HEK293 (cell line): ENCODE data around the gene ANTXR2.

ENCODE experiments used
- CTCF ChIA-PET: fragments of 350-600 bp; formaldehyde crosslinking; extraction: SDS; loops from one replicate; lab custom pipeline; 2021; ENCODE audit warnings: antibody characterized with exemption; lab: Yijun Ruan, JAX
- POLR2A ChIA-PET: fragments of 300-600 bp; formaldehyde crosslinking; extraction: SDS; loops from one replicate; lab custom pipeline; 2020; ENCODE audit warnings: antibody characterized with exemption, inconsistent platforms; lab: Yijun Ruan, JAX
- H3K27ac ChIP-seq: fragments of 200-500 bp; sonication (Bioruptor generic); 2 replicates; pipeline ENCODE4 v1.5.1; 2014; ENCODE audit warnings: low read depth, low read length, control low read depth, inconsistent platforms; ENCODE audit errors: extremely low read depth
- H3K36me3 ChIP-seq, 2 experiments: fragments of 200-500 bp in 1 of 2; sonication (Bioruptor generic) in 1 of 2; 1 replicate in 1 of 2; 2 replicates in 1 of 2; pipeline ENCODE4 v1.5.1; 2014 to 2017; ENCODE audit warnings: inconsistent platforms in 2 of 2, low read length in 2 of 2; ENCODE audit not compliant: control insufficient read depth in 2 of 2, insufficient read depth in 1 of 2
- H3K4me1 ChIP-seq: fragments of 200-500 bp; sonication (Bioruptor generic); 2 replicates; pipeline ENCODE4 v1.5.1; 2014; ENCODE audit warnings: mild to moderate bottlenecking, low read length, inconsistent platforms; ENCODE audit not compliant: control insufficient read depth, insufficient read depth
- H3K4me3 ChIP-seq: 2 replicates; pipeline ENCODE4 v1.5.1; 2011; ENCODE audit warnings: low read depth, mild to moderate bottlenecking, control low read depth, low read length, moderate library complexity
- H3K9me3 ChIP-seq: fragments of 200-500 bp; sonication (Bioruptor generic); 2 replicates; pipeline ENCODE4 v1.5.1; 2014; ENCODE audit warnings: low read depth, low read length, inconsistent platforms; ENCODE audit not compliant: control insufficient read depth, insufficient read depth
- FEZF1 ChIP-seq: fragments of 450-650 bp; formaldehyde crosslinking; IDR thresholded peaks from 2 replicates; pipeline ENCODE4 v1.5.1; 2016; ENCODE audit warnings: missing biosample characterization, missing genetic modification characterization
- GLIS1 ChIP-seq: fragments of 450-650 bp; formaldehyde crosslinking; IDR thresholded peaks from 2 replicates; pipeline ENCODE4 v1.5.1; 2016; ENCODE audit warnings: missing biosample characterization, missing genetic modification characterization
- HOXC10 ChIP-seq: sonication (generic); formaldehyde crosslinking; IDR thresholded peaks from 2 replicates; pipeline ENCODE4 v1.8.1; 2023; ENCODE audit warnings: mild to moderate bottlenecking, missing genetic modification reagents
- RBAK ChIP-seq: fragments of 450-650 bp; formaldehyde crosslinking; IDR thresholded peaks from 2 replicates; pipeline ENCODE4 v1.5.1; 2016; ENCODE audit warnings: missing biosample characterization, missing genetic modification characterization
- ZBTB6 ChIP-seq: fragments of 450-650 bp; formaldehyde crosslinking; IDR thresholded peaks from 2 replicates; pipeline ENCODE4 v1.5.1; 2017; ENCODE audit warnings: missing biosample characterization, missing genetic modification characterization
- ZNF114 ChIP-seq: fragments of 450-650 bp; formaldehyde crosslinking; IDR thresholded peaks from 2 replicates; pipeline ENCODE4 v1.5.0; 2017; ENCODE audit warnings: missing biosample characterization, missing genetic modification characterization
- ZNF335 ChIP-seq: fragments of 450-650 bp; formaldehyde crosslinking; conservative IDR thresholded peaks from 2 replicates; pipeline ENCODE4 v1.5.1; 2016; ENCODE audit warnings: missing biosample characterization, missing genetic modification characterization
- ZNF362 ChIP-seq: fragments of 450-650 bp; formaldehyde crosslinking; IDR thresholded peaks from 2 replicates; pipeline ENCODE4 v1.5.1; 2016; ENCODE audit warnings: missing biosample characterization, missing genetic modification characterization
- ZNF366 ChIP-seq: fragments of 450-650 bp; formaldehyde crosslinking; conservative IDR thresholded peaks from 2 replicates; pipeline ENCODE4 v1.5.1; 2016; ENCODE audit warnings: missing biosample characterization, missing genetic modification characterization
- ZNF394 ChIP-seq: fragments of 450-650 bp; formaldehyde crosslinking; IDR thresholded peaks from 2 replicates; pipeline ENCODE4 v1.5.1; 2016; ENCODE audit warnings: missing biosample characterization, missing genetic modification characterization, mild to moderate bottlenecking, moderate library complexity, borderline replicate concordance
- ZNF423 ChIP-seq: fragments of 450-650 bp; formaldehyde crosslinking; IDR thresholded peaks from 2 replicates; pipeline ENCODE4 v1.5.1; 2016; ENCODE audit warnings: missing biosample characterization, missing genetic modification characterization
- ZNF600 ChIP-seq: fragments of 450-650 bp; formaldehyde crosslinking; IDR thresholded peaks from 2 replicates; pipeline ENCODE4 v1.5.1; 2016; ENCODE audit warnings: missing biosample characterization, missing genetic modification characterization
- ZNF621 ChIP-seq: fragments of 450-650 bp; formaldehyde crosslinking; IDR thresholded peaks from 2 replicates; pipeline ENCODE4 v1.5.1; 2017; ENCODE audit warnings: missing biosample characterization, missing genetic modification characterization
- ZNF624 ChIP-seq: fragments of 450-650 bp; formaldehyde crosslinking; IDR thresholded peaks from 2 replicates; pipeline ENCODE4 v1.5.1; 2017; ENCODE audit warnings: missing biosample characterization, missing genetic modification characterization
- ZNF654 ChIP-seq: fragments of 450-650 bp; formaldehyde crosslinking; IDR thresholded peaks from 2 replicates; pipeline ENCODE4 v1.5.1; 2016; ENCODE audit warnings: low read depth, missing biosample characterization, missing genetic modification characterization
- ZNF677 ChIP-seq: fragments of 450-650 bp; IDR thresholded peaks from 2 replicates; pipeline ENCODE4 v1.5.0; 2018; ENCODE audit warnings: missing biosample characterization, mild to moderate bottlenecking, missing genetic modification characterization, moderate library complexity
- ZNF837 ChIP-seq: fragments of 450-650 bp; formaldehyde crosslinking; IDR thresholded peaks from 2 replicates; pipeline ENCODE4 v1.5.1; 2016; ENCODE audit warnings: missing biosample characterization, missing genetic modification characterization
- ZNF843 ChIP-seq: fragments of 450-650 bp; formaldehyde crosslinking; IDR thresholded peaks from 2 replicates; pipeline ENCODE4 v1.5.1; 2016; ENCODE audit warnings: missing biosample characterization, missing genetic modification characterization

The ANTXR2 gene

GRCh38 chr4:80072228-80072743 lies 743 bp downstream of the ANTXR2 start (continued):
- peak; percentile 85 for TF ChIP-seq GLIS1
- peak; percentile 11; the same call in 1 of the 2 replicates for TF ChIP-seq ZNF394 (tag by site-specific recombination)
- 0 out of 2 replicates have a peak, but pooled peaks have one; percentile 9 for TF ChIP-seq ZNF843 (tag by site-specific recombination)
- no peak for TF ChIP-seq ZNF654
- TF ChIP-seq ZBTB6 (tag by site-specific recombination) = no peak
- TF ChIP-seq ZNF362 (tag by site-specific recombination) = no peak
- no peak for TF ChIP-seq ZNF621 (tag by site-specific recombination)
- TF ChIP-seq ZNF366 (tag by site-specific recombination) = peak; percentile 80
- TF ChIP-seq ZNF624 (tag by site-specific recombination) = no peak
- TF ChIP-seq ZNF423 (tag by site-specific recombination) = peak; percentile 86
- TF ChIP-seq ZNF114 (tag by site-specific recombination) = no peak
- TF ChIP-seq, all 188 proteins: peak for 22

- CTCF ChIA-PET = interaction anchor here (0.6 to 1.0 kb wide), 3 partner anchors 35 to 113 kb away, joined by 3 to 5 read pairs (median 3); no protein-coding TSS in a partner anchor
- H3K9me3 ChIP-seq = no peaks in the 10 kb centered on the region
Observed at GRCh38 chr4:80071604-80072227, 1.3 kb downstream of the ANTXR2 start.

GRCh38 chr4:80070880-80071603 lies 2.0 kb downstream of the ANTXR2 start:
- H3K27ac ChIP-seq = no peak overlapping the region
- TF ChIP-seq FEZF1 (tag by site-specific recombination) (peak; percentile 63), RBAK (tag by site-specific recombination) (no peak), ZNF677 (no peak), HOXC10 (no peak)
- TF ChIP-seq, all 188 proteins: peak for 1
- Histone ChIP-seq H3K4me1 (peaks cover 3% of the 10 kb centered on the region; the same call in 1 of the 2 replicates), H3K4me3 (no peak overlapping the region), H3K9me3 (no peaks in the 10 kb centered on the region), H3K36me3 (peaks cover 0 to 19% of the 10 kb centered on the region in 2 experiments; a peak in 1 of 3 replicates)
- ChIA-PET POLR2A (no interaction called here), CTCF (interaction anchor here (0.6 kb wide), 1 partner anchor 55 kb away, joined by 3 read pairs; no protein-coding TSS in a partner anchor)

More at GRCh38 chr4:80071604-80072227, 1.3 kb downstream of the ANTXR2 start:
- TF ChIP-seq ZNF600 (tag by site-specific recombination) = peak; percentile 56; the same call in 1 of the 2 replicates
- TF ChIP-seq ZNF335 (tag by site-specific recombination) = peak; percentile 50
- no peak for TF ChIP-seq ZNF837
- Histone ChIP-seq H3K4me1 (peaks cover 3% of the 10 kb centered on the region; the same call in 1 of the 2 replicates), H3K36me3 (peaks cover 0 to 17% of the 10 kb centered on the region in 2 experiments; a peak in 1 of 3 replicates), H3K4me3 (peak overlapping the region; percentile 80), H3K27ac (peak overlapping the region; percentile 87; the same call in 1 of the 2 replicates)
- POLR2A ChIA-PET = no interaction called here
